Measurements from ENCODE around the gene KCNN3.

- TF ChIP-seq CTCF (IDR thresholded peaks at IDR 0.05) (no peak), POLR2AphosphoS5 (IDR thresholded peaks at IDR 0.05) (no peak), POLR2A (IDR thresholded peaks at IDR 0.05) (no peak), EP300 (IDR thresholded peaks at IDR 0.05) (no peak)
These were observed 94.2 kb downstream of the KCNN3 start for GRCh38 chr1:154775621-154776605.
